ENCODE data around the gene MAN1A1.

GRCh38 chr6:119280080-119280479, 69.5 kb downstream of the MAN1A1 start:
- no peak for TF ChIP-seq CTCF (conservative IDR thresholded peaks at IDR 0.05; ENCODE audit: low read length)
- no peak for TF ChIP-seq EZH2phosphoT487 (IDR thresholded peaks at IDR 0.05; ENCODE audit: borderline replicate concordance)

Measured in Loucy (cell line).